Activated naive CD8-positive, alpha-beta T cell treated with anti-CD3 and anti-CD28 coated beads, Interleukin-2, amount 10 ng/mL, durations not matched to agents 7 days and 5 days (primary cell): ENCODE results near the gene ST3GAL3. TPM values are rescaled to one million over a fixed set of nuclear protein-coding genes. Genes with fewer than 3 reads are reported as not detected.
A peak's percentile ranks its signal among the peaks of the same experiment; 100 is the strongest.

Experiments used
- ATAC-seq: fragments of 150-1000 bp; cut with Tn5 transposase; one replicate; pipeline ENCODE4 v1.10.0; 2021; ENCODE audit warnings: low read depth, moderate library complexity
- POLR2A ChIA-PET: fragments of 350-600 bp; sonication (Branson Sonifier 250); formaldehyde crosslinking; loops from one replicate; lab custom pipeline; 2021; ENCODE audit warnings: antibody characterized with exemption; lab: Charles Lee
- DNase-seq: peaks from one replicate; pipeline ENCODE4 v3.0.0; 2021
- H3K27ac Mint-ChIP-seq: one replicate; pipeline ENCODE4 v1.8.0; 2022; ENCODE audit warnings: mild to moderate bottlenecking, mixed read lengths
- H3K27me3 Mint-ChIP-seq: one replicate; pipeline ENCODE4 v1.8.0; 2022; ENCODE audit warnings: mild to moderate bottlenecking, moderate library complexity, mixed read lengths
- H3K36me3 Mint-ChIP-seq: one replicate; pipeline ENCODE4 v1.8.0; 2021; ENCODE audit warnings: mild to moderate bottlenecking, mixed read lengths
- H3K4me1 Mint-ChIP-seq: one replicate; pipeline ENCODE4 v1.8.0; 2021; ENCODE audit warnings: mixed read lengths
- H3K4me3 Mint-ChIP-seq: one replicate; pipeline ENCODE4 v1.8.0; 2022; ENCODE audit warnings: mild to moderate bottlenecking, moderate library complexity, mixed read lengths
- H3K9me3 Mint-ChIP-seq: one replicate; pipeline ENCODE4 v1.8.0; 2021; ENCODE audit warnings: mixed read lengths
- total RNA-seq, 2 experiments: library from RNA; stranded (reverse); gene quantifications; one replicate each; pipeline ENCODE4 v1.2.3, GENCODE V29; 2021

Gene ST3GAL3
- total RNA-seq, 2 experiments from 2014 or later, result 20.8 TPM

GRCh38 chr1:43809097-43809673 lies 101.8 kb downstream of the ST3GAL3 start:
- Mint-ChIP-seq H3K36me3 (peaks cover 26% of the 10 kb centered on the region), H3K27ac (no peak overlapping the region), H3K4me3 (no peak overlapping the region), H3K4me1 (no peaks in the 10 kb centered on the region), H3K9me3 (peaks cover 9% of the 10 kb centered on the region), H3K27me3 (no peaks in the 10 kb centered on the region)
- ATAC-seq (no peak), DNase-seq (no peak)
- POLR2A ChIA-PET, result no interaction called here

DNA sequence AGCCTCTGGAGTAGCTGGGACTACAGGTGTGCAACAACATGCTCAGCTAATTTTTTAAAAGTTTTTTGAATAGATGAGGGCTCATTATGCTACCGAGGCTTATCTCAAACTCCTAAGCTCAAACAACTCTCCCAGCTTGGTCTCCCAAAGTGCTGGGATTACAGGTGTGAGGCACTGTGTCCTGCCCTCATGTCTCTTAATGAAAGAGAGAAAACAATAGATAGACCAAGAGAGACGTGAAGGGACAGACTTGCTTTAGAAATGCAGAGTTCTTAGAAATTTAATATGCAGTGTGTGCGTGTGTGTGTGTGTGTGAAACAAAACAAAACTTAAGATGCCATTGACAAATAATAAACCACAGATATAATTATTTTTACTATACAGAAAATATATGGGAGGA lies 105.2 kb downstream of the ST3GAL3 start:
- Mint-ChIP-seq H3K4me3 (no peak overlapping the region), H3K4me1 (no peaks in the 10 kb centered on the region), H3K27ac (no peak overlapping the region), H3K36me3 (peaks cover 36% of the 10 kb centered on the region), H3K27me3 (no peaks in the 10 kb centered on the region), H3K9me3 (peaks cover 6% of the 10 kb centered on the region)
- ATAC-seq, result no peak
- POLR2A ChIA-PET, result no interaction called here
- DNase-seq, result no peak

DNA sequence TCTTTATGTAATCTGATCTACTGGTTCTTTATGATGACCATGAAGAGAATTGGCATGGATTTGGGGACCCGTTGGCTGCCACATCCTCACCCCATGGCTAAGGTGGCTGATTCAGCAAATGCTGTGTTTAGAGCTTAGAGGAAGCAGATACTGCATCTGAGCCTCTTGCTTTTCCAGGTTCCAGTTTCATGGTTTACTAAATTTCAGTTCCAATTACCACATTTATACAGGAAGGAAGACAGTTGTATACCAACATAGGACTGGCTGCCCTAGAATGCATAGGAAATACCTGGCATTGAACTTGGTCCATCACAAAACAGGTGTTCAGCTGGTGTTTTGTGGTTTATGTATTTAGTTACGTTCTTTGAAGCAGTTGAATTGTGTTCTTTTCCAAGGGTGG lies 107.1 kb downstream of the ST3GAL3 start:
- H3K27ac Mint-ChIP-seq, result no peak overlapping the region
- POLR2A ChIA-PET, result no interaction called here
- ATAC-seq (no peak), DNase-seq (no peak)
- H3K36me3 Mint-ChIP-seq, result peaks cover 31% of the 10 kb centered on the region
- H3K4me3 Mint-ChIP-seq, result no peak overlapping the region
- no peaks in the 10 kb centered on the region for H3K27me3 Mint-ChIP-seq
- H3K9me3 Mint-ChIP-seq, result no peaks in the 10 kb centered on the region
- H3K4me1 Mint-ChIP-seq, result no peaks in the 10 kb centered on the region

DNA sequence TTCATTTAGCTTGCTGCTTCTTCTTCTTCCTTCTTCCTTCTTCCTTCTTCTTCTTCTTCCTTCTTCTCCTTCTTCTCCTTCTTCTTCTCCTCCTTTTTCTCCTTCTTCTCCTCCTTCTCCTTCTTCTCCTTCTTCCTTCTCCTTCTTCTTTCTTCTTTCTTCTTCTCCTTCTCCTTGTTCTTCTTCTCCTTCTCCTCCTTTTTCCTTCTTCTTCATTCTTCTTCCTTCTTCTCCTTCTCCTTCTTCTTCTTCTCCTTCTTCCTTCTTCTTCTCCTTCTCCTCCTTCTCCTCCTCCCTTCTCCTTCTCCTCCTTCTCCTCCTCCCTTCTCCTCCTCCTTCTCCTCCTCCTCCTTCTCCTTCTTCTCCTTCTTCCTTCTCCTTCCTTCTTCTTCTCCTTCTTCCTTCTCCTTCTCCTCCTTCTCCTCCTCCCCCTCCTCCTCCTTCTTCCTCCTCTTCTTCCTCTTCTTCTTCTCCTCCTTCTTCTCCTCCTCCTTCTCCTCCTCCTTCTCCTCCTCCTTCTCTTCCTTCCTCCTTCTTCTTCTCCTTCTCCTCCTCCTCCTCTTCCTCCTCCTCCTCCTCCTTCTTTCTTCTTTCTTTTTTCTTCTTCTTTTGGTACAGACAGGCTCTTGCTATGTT lies 110.1 kb downstream of the ST3GAL3 start:
- Mint-ChIP-seq H3K27ac (no peak overlapping the region), H3K4me3 (no peak overlapping the region), H3K36me3 (peaks cover 38% of the 10 kb centered on the region), H3K9me3 (no peaks in the 10 kb centered on the region), H3K4me1 (peaks cover 1% of the 10 kb centered on the region), H3K27me3 (no peaks in the 10 kb centered on the region)
- DNase-seq (no peak), ATAC-seq (no peak)
- POLR2A ChIA-PET, result no interaction called here

GRCh38 chr1:43818691-43819090 lies 111.4 kb downstream of the ST3GAL3 start:
- no peak for ATAC-seq

DNA sequence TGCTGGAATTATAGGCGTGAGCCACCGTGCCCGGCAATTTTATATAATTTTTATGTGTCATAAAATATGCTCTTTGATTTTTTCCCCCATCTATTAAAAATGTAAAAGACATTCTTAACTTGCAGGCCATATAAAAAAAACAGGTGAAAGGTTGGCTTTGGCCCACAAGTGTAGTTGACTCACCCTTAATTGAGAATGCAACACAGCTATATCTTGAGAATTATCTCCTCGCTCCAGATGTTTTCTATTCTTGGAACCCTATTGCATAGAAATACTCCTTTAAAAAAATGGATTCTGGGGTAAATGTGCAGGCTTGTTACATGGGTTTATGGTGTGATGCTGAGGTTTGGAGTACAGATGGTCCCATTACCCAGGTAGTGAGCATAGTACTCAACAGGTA lies 112.0 kb downstream of the ST3GAL3 start:
- no peaks in the 10 kb centered on the region for H3K9me3 Mint-ChIP-seq
- ATAC-seq (no peak), DNase-seq (no peak)
- H3K27me3 Mint-ChIP-seq, result no peaks in the 10 kb centered on the region
- no peak overlapping the region for H3K4me3 Mint-ChIP-seq
- H3K27ac Mint-ChIP-seq, result no peak overlapping the region
- H3K36me3 Mint-ChIP-seq, result peaks cover 40% of the 10 kb centered on the region
- POLR2A ChIA-PET, result interaction anchor here (0.6 kb wide), 1 partner anchor 125 kb away, joined by 6 read pairs; no protein-coding TSS in a partner anchor
- H3K4me1 Mint-ChIP-seq, result peaks cover 1% of the 10 kb centered on the region

More at GRCh38 chr1:43818691-43819090, 111.4 kb downstream of the ST3GAL3 start:
- POLR2A ChIA-PET, result no interaction called here
- peaks cover 1% of the 10 kb centered on the region for H3K4me1 Mint-ChIP-seq
- no peak for DNase-seq
- no peaks in the 10 kb centered on the region for H3K27me3 Mint-ChIP-seq
- H3K9me3 Mint-ChIP-seq, result no peaks in the 10 kb centered on the region
- no peak overlapping the region for H3K4me3 Mint-ChIP-seq
- no peak overlapping the region for H3K27ac Mint-ChIP-seq
- peaks cover 40% of the 10 kb centered on the region for H3K36me3 Mint-ChIP-seq

DNA sequence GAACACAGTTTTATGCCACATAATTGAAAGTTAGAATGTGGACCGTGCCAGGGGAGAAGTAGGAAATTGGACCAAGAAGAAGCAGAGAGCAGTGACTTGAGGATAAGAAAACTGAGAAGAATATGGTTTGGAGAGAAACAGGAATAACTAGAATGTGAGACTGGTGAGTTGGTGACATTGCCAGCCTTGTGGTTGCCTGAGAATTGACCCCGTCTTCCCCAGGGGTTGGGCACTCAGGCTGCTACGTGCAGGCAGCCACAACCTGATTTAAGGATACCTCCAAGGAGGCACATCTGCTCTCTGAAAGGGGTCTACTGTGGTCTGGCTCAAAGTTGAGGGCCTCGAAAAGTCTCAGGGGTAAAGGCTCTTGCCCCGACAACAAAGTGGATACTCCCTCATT lies 114.1 kb downstream of the ST3GAL3 start:
- no peak for DNase-seq
- H3K4me3 Mint-ChIP-seq, result no peak overlapping the region

GRCh38 chr1:43822040-43822690 lies 114.8 kb downstream of the ST3GAL3 start:
- no peak overlapping the region for H3K27ac Mint-ChIP-seq
- peaks cover 35% of the 10 kb centered on the region for H3K36me3 Mint-ChIP-seq
- H3K9me3 Mint-ChIP-seq, result no peaks in the 10 kb centered on the region
- no peak overlapping the region for H3K4me3 Mint-ChIP-seq
- DNase-seq (no peak), ATAC-seq (no peak)
- H3K27me3 Mint-ChIP-seq, result no peaks in the 10 kb centered on the region
- POLR2A ChIA-PET, result no interaction called here
- peaks cover 4% of the 10 kb centered on the region for H3K4me1 Mint-ChIP-seq

More for the DNA sequence above, 114.1 kb downstream of the ST3GAL3 start:
- Mint-ChIP-seq H3K27me3 (no peaks in the 10 kb centered on the region), H3K36me3 (peaks cover 34% of the 10 kb centered on the region), H3K9me3 (no peaks in the 10 kb centered on the region), H3K4me1 (peaks cover 4% of the 10 kb centered on the region), H3K27ac (no peak overlapping the region)
- no peak for ATAC-seq
- POLR2A ChIA-PET, result no interaction called here

DNA sequence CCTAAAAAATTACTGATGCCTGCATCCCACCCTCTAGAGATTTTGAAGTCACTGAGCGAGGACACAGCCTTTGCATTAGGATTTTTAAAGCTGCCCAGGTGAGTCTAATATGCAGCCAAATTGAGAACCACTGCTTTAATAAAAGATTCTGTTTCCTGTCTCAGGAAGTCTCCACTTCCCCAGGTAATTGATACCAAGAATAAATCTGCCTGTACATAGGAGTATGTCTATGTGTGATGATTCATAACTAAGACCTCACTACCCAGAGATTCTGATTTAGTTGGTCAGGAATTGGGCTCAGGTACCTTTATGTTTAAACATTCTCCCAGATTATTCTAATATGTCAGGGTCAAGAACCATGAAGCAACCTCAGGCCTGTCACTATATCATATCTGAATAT lies 117.5 kb downstream of the ST3GAL3 start:
- DNase-seq, result no peak
- H3K4me1 Mint-ChIP-seq, result peaks cover 4% of the 10 kb centered on the region

GRCh38 chr1:43828574-43828973 lies 121.2 kb downstream of the ST3GAL3 start:
- H3K27ac Mint-ChIP-seq, result no peak overlapping the region
- H3K4me3 Mint-ChIP-seq, result no peak overlapping the region
- no peaks in the 10 kb centered on the region for H3K9me3 Mint-ChIP-seq
- H3K27me3 Mint-ChIP-seq, result no peaks in the 10 kb centered on the region
- POLR2A ChIA-PET, result no interaction called here
- ATAC-seq (no peak), DNase-seq (no peak)
- peaks cover 15% of the 10 kb centered on the region for H3K36me3 Mint-ChIP-seq
- H3K4me1 Mint-ChIP-seq, result peaks cover 28% of the 10 kb centered on the region

More for the DNA sequence above, 117.5 kb downstream of the ST3GAL3 start:
- POLR2A ChIA-PET, result interaction anchor here (0.7 kb wide), 1 partner anchor 966 kb away, joined by 3 read pairs; no protein-coding TSS in a partner anchor
- Mint-ChIP-seq H3K36me3 (peaks cover 19% of the 10 kb centered on the region), H3K9me3 (no peaks in the 10 kb centered on the region), H3K4me3 (no peak overlapping the region), H3K27me3 (no peaks in the 10 kb centered on the region), H3K27ac (no peak overlapping the region)
- no peak for ATAC-seq

- Mint-ChIP-seq H3K4me3 (no peak overlapping the region), H3K27ac (no peak overlapping the region), H3K4me1 (peaks cover 41% of the 10 kb centered on the region), H3K36me3 (peaks cover 20% of the 10 kb centered on the region), H3K9me3 (no peaks in the 10 kb centered on the region), H3K27me3 (no peaks in the 10 kb centered on the region)
- POLR2A ChIA-PET, result no interaction called here
- ATAC-seq (no peak), DNase-seq (no peak)
Observed at GRCh38 chr1:43830802-43831201, 123.5 kb downstream of the ST3GAL3 start.

DNA sequence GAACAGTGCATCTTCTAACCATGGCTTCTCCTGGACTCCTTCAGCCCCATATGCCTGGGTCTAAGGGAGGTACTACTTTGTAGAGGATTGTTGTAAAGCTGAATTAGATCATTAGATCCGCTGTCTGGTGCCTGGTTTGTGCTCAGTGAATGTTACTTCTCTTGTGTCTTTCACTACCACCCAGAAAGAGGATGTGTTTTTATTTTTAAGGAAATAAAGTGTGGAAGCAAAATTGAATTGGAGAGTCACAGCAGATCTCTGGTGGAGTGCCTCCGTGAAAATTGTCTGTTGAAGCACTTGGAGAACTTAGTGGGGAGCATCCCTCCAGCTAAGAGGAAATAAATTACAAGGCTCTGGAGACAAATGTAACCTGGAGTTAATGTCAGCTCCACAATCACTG lies 124.5 kb downstream of the ST3GAL3 start:
- no peak for ATAC-seq
- H3K36me3 Mint-ChIP-seq, result peaks cover 19% of the 10 kb centered on the region
- peak overlapping the region; percentile 58 for H3K4me3 Mint-ChIP-seq
- no peaks in the 10 kb centered on the region for H3K27me3 Mint-ChIP-seq
- H3K4me1 Mint-ChIP-seq, result peaks cover 46% of the 10 kb centered on the region
- no peaks in the 10 kb centered on the region for H3K9me3 Mint-ChIP-seq
- no peak for DNase-seq
- POLR2A ChIA-PET, result interaction anchor here (1.1 kb wide), 1 partner anchor 182 kb away, joined by 3 read pairs; the partner anchor contains the start of gene KDM4A
- H3K27ac Mint-ChIP-seq, result peak overlapping the region; percentile 76

DNA sequence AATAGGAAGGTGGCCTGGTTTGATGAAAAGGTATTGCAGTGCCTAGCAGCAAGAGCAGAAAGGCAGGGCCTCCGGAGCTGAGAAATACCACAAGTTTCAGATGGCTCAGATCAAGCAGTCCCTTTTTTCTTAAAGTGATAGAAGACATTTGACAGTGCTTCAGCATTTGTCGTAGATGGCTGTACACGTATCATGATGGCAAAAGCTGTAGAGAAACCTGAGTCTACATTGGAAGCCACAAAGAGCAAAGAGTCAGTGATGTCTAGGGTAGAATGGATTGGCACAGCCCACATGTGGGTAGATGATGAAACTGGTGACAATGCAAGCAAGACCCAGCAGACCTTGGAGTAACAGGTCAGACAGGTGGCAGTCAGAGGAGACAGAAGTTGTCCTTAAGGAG lies 124.9 kb downstream of the ST3GAL3 start:
- H3K27ac Mint-ChIP-seq, result peak overlapping the region; percentile 76
- DNase-seq (no peak), ATAC-seq (peak; percentile 75)
- H3K9me3 Mint-ChIP-seq, result no peaks in the 10 kb centered on the region
- peaks cover 18% of the 10 kb centered on the region for H3K36me3 Mint-ChIP-seq
- H3K4me1 Mint-ChIP-seq, result peaks cover 46% of the 10 kb centered on the region
- H3K4me3 Mint-ChIP-seq, result peak overlapping the region; percentile 58
- POLR2A ChIA-PET, result interaction anchor here (1.1 kb wide), 1 partner anchor 182 kb away, joined by 3 read pairs; the partner anchor contains the start of gene KDM4A
- no peaks in the 10 kb centered on the region for H3K27me3 Mint-ChIP-seq
